Karpas-422 (cell line): ENCODE results near the gene RP9. TPM values are rescaled to one million over a fixed set of nuclear protein-coding genes. Genes with fewer than 3 reads are reported as not detected.

ENCODE experiments used
- DNase-seq: peaks from one replicate; pipeline ENCODE4 v3.0.0-alpha.2; 2015
- H2AFZ ChIP-seq: fragments of 200-600 bp; sonication (generic); 2 replicates; pipeline ENCODE4 v1.6.1; 2014; ENCODE audit warnings: antibody characterized with exemption, low read length, mixed read lengths
- H3K27ac ChIP-seq: fragments of 200-600 bp; sonication (generic); 2 replicates; pipeline ENCODE4 v1.5.1; 2014; ENCODE audit warnings: mild to moderate bottlenecking, low read length, moderate library complexity
- H3K27me3 ChIP-seq: fragments of 200-600 bp; sonication (generic); 2 replicates; pipeline ENCODE4 v1.6.1; 2014; ENCODE audit warnings: low read length, mixed read lengths
- H3K36me3 ChIP-seq: fragments of 200-600 bp; sonication (generic); 2 replicates; pipeline ENCODE4 v1.6.1; 2014; ENCODE audit warnings: low read length, mixed read lengths; ENCODE audit not compliant: insufficient read depth
- H3K4me1 ChIP-seq: fragments of 200-600 bp; sonication (generic); 2 replicates; pipeline ENCODE4 v1.6.1; 2014; ENCODE audit warnings: mild to moderate bottlenecking, low read length, mixed read lengths
- H3K4me2 ChIP-seq: fragments of 200-600 bp; sonication (generic); 2 replicates; pipeline ENCODE4 v1.6.1; 2014; ENCODE audit warnings: low read length, low read depth, mild to moderate bottlenecking; ENCODE audit not compliant: poor library complexity, severe bottlenecking
- H3K4me3 ChIP-seq: fragments of 200-600 bp; sonication (generic); 2 replicates; pipeline ENCODE4 v1.5.1; 2014; ENCODE audit warnings: mild to moderate bottlenecking, antibody characterized with exemption, low read length, mixed read lengths
- H3K79me2 ChIP-seq: fragments of 200-600 bp; sonication (generic); 2 replicates; pipeline ENCODE4 v1.6.1; 2014; ENCODE audit warnings: mild to moderate bottlenecking, low read length, mixed read lengths
- H3K9ac ChIP-seq: fragments of 200-600 bp; sonication (generic); 2 replicates; pipeline ENCODE4 v1.6.0; 2014; ENCODE audit warnings: low read length
- H3K9me2 ChIP-seq: fragments of 200-600 bp; sonication (generic), shearing (Covaris generic); replicated peaks from 2 replicates; pipeline ENCODE4 v1.6.0; 2014; ENCODE audit warnings: mild to moderate bottlenecking, low read length, moderate library complexity; ENCODE audit not compliant: insufficient read depth
- H3K9me3 ChIP-seq: fragments of 300-700, 200-600 bp; sonication (generic); 2 replicates; pipeline ENCODE4 v1.6.1; 2014; ENCODE audit warnings: low read length, mixed read lengths
- H4K20me1 ChIP-seq: fragments of 200-600 bp; sonication (generic); 2 replicates; pipeline ENCODE4 v1.6.1; 2014; ENCODE audit warnings: mild to moderate bottlenecking, antibody characterized with exemption, low read length, low read depth; ENCODE audit not compliant: insufficient read depth
- total RNA-seq: library from RNA; depleted of rRNA; stranded (reverse); fragments of >200 nt; shearing (Covaris generic); gene quantifications from 2 replicates; pipeline ENCODE4 v1.2.3, GENCODE V29; 2014; ENCODE audit warnings: low replicate concordance

Gene RP9
- total RNA-seq, 1 experiment from 2014 or later, result 10.3 TPM

DNA sequence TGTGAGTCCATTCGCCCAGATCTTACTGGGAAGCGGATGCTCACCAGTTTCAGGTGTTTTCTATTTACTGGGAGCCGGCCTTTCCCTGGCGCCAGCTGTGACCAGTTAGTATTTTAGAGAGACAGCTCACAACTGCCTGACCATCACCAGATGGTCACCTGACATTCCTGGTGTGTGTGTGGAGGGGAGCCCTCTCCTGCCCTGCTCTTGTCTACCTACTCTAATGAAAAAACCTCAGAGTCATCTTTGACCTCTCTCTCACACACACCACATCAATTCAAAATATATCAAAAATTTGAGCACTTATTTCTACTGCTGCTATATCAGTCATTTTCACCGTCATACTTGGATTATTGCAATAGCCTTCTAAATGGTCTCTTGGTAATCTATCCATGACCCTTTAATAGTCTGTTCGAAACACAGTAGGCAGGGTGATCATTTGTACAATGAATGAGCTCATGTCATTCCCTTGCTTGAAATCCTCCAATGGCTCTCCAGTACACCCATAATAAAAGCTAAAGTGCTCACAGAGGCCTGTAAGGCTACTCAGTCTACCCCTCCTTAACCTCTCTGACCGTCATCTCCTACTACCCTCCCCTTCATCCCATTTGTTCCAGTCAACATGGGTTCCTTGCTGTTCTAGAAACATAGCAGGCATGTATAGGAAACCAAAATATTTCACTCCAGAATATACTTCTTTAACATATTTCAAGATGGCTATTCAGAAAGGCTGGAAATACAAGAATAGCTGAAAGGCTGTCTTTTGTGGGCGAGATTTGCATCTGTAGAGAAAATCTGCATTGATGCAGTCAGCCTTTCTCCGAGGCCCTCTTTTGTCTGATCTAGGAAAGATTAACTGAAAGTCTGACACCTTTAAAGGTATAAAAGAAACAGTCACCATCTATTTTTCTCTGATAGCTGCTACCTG lies 29.2 kb downstream of the RP9 start:
- H3K79me2 ChIP-seq, result no peaks in the 10 kb centered on the region
- H3K27me3 ChIP-seq, result no peaks in the 10 kb centered on the region
- H3K9me3 ChIP-seq, result no peaks in the 10 kb centered on the region
- H3K4me3 ChIP-seq, result no peak overlapping the region
- no peaks in the 10 kb centered on the region for H4K20me1 ChIP-seq
- H3K4me1 ChIP-seq, result 0 out of 2 replicates have a peak, but pooled peaks cover 2% of the 10 kb centered on the region
- no peaks in the 10 kb centered on the region for H3K36me3 ChIP-seq
- no peak overlapping the region for H3K9ac ChIP-seq
- no peak overlapping the region for H2AFZ ChIP-seq
- no peak overlapping the region for H3K27ac ChIP-seq
- no peak overlapping the region for H3K4me2 ChIP-seq
- no peaks in the 10 kb centered on the region for H3K9me2 ChIP-seq
- DNase-seq, result no peak

DNA sequence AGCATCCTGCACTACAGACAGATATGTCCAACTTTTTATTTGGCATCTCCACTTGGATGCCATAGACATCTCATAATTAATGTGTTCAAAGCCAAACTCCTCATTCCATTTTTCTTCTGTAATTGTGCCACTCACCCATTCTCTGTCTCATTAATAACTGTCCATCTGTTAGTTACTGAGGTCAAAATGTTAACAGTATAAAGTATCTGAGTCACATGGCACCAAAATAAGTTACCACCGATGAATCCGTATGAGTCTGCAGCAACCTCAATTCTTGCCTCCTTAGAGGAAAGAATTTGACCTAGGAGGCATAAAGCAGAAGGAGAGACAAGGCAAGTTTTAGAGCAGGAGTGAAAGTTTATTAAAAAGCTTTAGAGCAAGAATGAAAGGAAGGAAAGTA lies 30.1 kb downstream of the RP9 start:
- H3K36me3 ChIP-seq, result no peaks in the 10 kb centered on the region
- H3K27ac ChIP-seq, result no peak overlapping the region
- no peak overlapping the region for H2AFZ ChIP-seq
- no peak overlapping the region for H3K4me2 ChIP-seq
- H3K9me2 ChIP-seq, result no peaks in the 10 kb centered on the region
- no peaks in the 10 kb centered on the region for H4K20me1 ChIP-seq
- no peak overlapping the region for H3K4me3 ChIP-seq
- DNase-seq, result no peak
- no peaks in the 10 kb centered on the region for H3K9me3 ChIP-seq
- no peak overlapping the region for H3K9ac ChIP-seq
- H3K27me3 ChIP-seq, result no peaks in the 10 kb centered on the region
- H3K4me1 ChIP-seq, result 0 out of 2 replicates have a peak, but pooled peaks cover 2% of the 10 kb centered on the region
- no peaks in the 10 kb centered on the region for H3K79me2 ChIP-seq

GRCh38 chr7:33076737-33077136 lies 32.5 kb downstream of the RP9 start:
- DNase-seq, result no peak
- Histone ChIP-seq H3K27me3 (no peaks in the 10 kb centered on the region), H3K4me3 (no peak overlapping the region)

DNA sequence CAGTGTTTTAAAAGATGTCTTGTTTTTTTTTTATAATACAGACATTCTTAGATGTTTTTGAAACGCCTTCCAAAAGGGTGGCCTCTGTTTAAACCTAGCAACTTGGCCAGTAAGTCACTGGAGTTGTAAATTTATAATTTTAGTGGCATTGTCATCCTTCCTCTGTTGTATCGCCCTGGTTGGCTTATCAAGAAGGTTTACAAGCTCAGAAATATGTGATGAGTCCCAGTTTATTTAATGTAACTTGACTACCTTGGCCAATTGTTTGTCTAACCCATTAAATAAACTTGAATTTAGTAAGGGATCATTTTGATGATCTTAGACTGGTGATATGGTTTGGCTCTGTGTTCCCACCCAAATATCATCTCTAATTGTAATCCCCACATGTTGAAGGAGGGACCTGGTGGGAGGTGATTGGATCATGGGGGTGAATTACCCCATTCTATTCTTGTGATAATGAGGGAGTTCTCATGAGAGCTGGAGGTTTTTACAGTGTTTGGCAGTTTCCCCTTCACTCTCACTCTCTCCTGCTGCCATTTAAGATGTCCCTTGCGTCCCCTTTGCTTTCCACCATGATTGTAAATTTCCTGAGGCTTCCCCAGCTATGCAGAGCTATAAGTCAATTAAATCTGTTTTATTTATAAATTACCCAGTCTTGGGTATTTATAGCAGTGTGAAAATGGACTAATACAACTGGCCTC lies 33.2 kb downstream of the RP9 start:
- Histone ChIP-seq H3K4me3 (no peak overlapping the region), H3K9me2 (no peaks in the 10 kb centered on the region), H3K36me3 (no peaks in the 10 kb centered on the region), H3K9ac (no peak overlapping the region), H3K27ac (no peak overlapping the region), H4K20me1 (no peaks in the 10 kb centered on the region), H3K27me3 (no peaks in the 10 kb centered on the region), H3K4me1 (0 out of 2 replicates have a peak, but pooled peaks cover 2% of the 10 kb centered on the region), H3K4me2 (no peak overlapping the region), H3K9me3 (no peaks in the 10 kb centered on the region), H2AFZ (no peak overlapping the region), H3K79me2 (no peaks in the 10 kb centered on the region)
- DNase-seq, result no peak

More at GRCh38 chr7:33076737-33077136, 32.5 kb downstream of the RP9 start:
- 0 out of 2 replicates have a peak, but pooled peaks cover 2% of the 10 kb centered on the region for H3K4me1 ChIP-seq
- no peaks in the 10 kb centered on the region for H3K9me3 ChIP-seq
- no peaks in the 10 kb centered on the region for H4K20me1 ChIP-seq
- H3K36me3 ChIP-seq, result no peaks in the 10 kb centered on the region
- no peak overlapping the region for H2AFZ ChIP-seq
- no peaks in the 10 kb centered on the region for H3K79me2 ChIP-seq
- H3K27ac ChIP-seq, result no peak overlapping the region
- no peak overlapping the region for H3K4me2 ChIP-seq
- H3K9me2 ChIP-seq, result no peaks in the 10 kb centered on the region
- no peak overlapping the region for H3K9ac ChIP-seq

- no peaks in the 10 kb centered on the region for H4K20me1 ChIP-seq
- H3K9me2 ChIP-seq, result no peaks in the 10 kb centered on the region
- no peak overlapping the region for H3K9ac ChIP-seq
- H3K4me3 ChIP-seq, result no peak overlapping the region
- no peaks in the 10 kb centered on the region for H3K79me2 ChIP-seq
- H3K4me2 ChIP-seq, result no peak overlapping the region
- no peak overlapping the region for H2AFZ ChIP-seq
- DNase-seq, result no peak
- H3K9me3 ChIP-seq, result 0 out of 2 replicates have a peak, but pooled peaks cover 6% of the 10 kb centered on the region
- H3K27me3 ChIP-seq, result peaks cover 4% of the 10 kb centered on the region; the same call in 1 of the 2 replicates
- no peaks in the 10 kb centered on the region for H3K4me1 ChIP-seq
- no peaks in the 10 kb centered on the region for H3K36me3 ChIP-seq
- H3K27ac ChIP-seq, result no peak overlapping the region
Observed at GRCh38 chr7:33073243-33073642, 36.0 kb downstream of the RP9 start.

GRCh38 chr7:33072471-33072870 lies 36.7 kb downstream of the RP9 start:
- H3K9me3 ChIP-seq, result 0 out of 2 replicates have a peak, but pooled peaks cover 6% of the 10 kb centered on the region
- no peaks in the 10 kb centered on the region for H4K20me1 ChIP-seq
- H3K79me2 ChIP-seq, result no peaks in the 10 kb centered on the region
- H3K4me3 ChIP-seq, result no peak overlapping the region
- H3K9ac ChIP-seq, result no peak overlapping the region
- no peak overlapping the region for H3K27ac ChIP-seq
- peaks cover 4% of the 10 kb centered on the region; the same call in 1 of the 2 replicates for H3K27me3 ChIP-seq
- H3K4me1 ChIP-seq, result no peaks in the 10 kb centered on the region
- no peaks in the 10 kb centered on the region for H3K36me3 ChIP-seq
- no peaks in the 10 kb centered on the region for H3K9me2 ChIP-seq
- no peak overlapping the region for H2AFZ ChIP-seq
- DNase-seq, result no peak
- no peak overlapping the region for H3K4me2 ChIP-seq

DNA sequence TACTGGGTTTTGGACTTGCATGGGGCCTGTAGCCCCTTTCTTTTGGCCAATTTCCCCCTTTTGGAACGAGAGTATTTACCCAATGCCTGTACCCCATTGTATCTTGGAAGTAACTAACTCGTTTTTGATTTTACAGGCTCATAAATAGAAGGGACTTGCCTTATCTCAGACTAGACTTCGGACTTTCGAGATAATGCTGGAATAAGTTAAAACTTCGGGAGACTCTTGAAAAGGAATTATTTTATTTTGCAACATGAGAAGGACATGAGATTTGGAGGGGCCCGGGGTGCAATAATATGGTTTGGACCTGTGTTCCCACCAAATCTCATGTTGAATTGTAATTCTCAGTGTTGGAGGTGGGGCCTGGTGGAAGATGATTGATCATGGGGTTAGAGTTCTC lies 38.4 kb downstream of the RP9 start:
- H3K4me1 ChIP-seq, result no peaks in the 10 kb centered on the region; the same call in 1 of the 2 replicates
- H3K9ac ChIP-seq, result no peak overlapping the region
- no peak overlapping the region for H3K27ac ChIP-seq
- H3K4me3 ChIP-seq, result no peak overlapping the region
- no peaks in the 10 kb centered on the region for H3K36me3 ChIP-seq
- peaks cover 4% of the 10 kb centered on the region; the same call in 1 of the 2 replicates for H3K27me3 ChIP-seq
- no peak for DNase-seq
- H3K9me3 ChIP-seq, result 0 out of 2 replicates have a peak, but pooled peaks cover 6% of the 10 kb centered on the region
- no peaks in the 10 kb centered on the region for H3K79me2 ChIP-seq
- H2AFZ ChIP-seq, result no peak overlapping the region
- H3K9me2 ChIP-seq, result no peaks in the 10 kb centered on the region
- no peaks in the 10 kb centered on the region for H4K20me1 ChIP-seq
- no peak overlapping the region for H3K4me2 ChIP-seq

- no peaks in the 10 kb centered on the region for H3K79me2 ChIP-seq
Observed at GRCh38 chr7:33070277-33070676, 38.9 kb downstream of the RP9 start.

More at GRCh38 chr7:33070277-33070676, 38.9 kb downstream of the RP9 start:
- Histone ChIP-seq H3K9me2 (no peaks in the 10 kb centered on the region), H3K4me1 (no peaks in the 10 kb centered on the region; the same call in 1 of the 2 replicates), H3K4me2 (no peak overlapping the region), H3K27me3 (peaks cover 4% of the 10 kb centered on the region; the same call in 1 of the 2 replicates), H3K27ac (no peak overlapping the region), H2AFZ (no peak overlapping the region), H3K36me3 (no peaks in the 10 kb centered on the region), H3K9ac (no peak overlapping the region), H3K9me3 (0 out of 2 replicates have a peak, but pooled peaks cover 6% of the 10 kb centered on the region), H3K4me3 (no peak overlapping the region), H4K20me1 (no peaks in the 10 kb centered on the region)
- DNase-seq, result no peak
